Glomerular visceral epithelial cell (primary cell): ENCODE data around the gene GLB1L.
"Not testable (repeated sequence)": the region's sequence is repeated elsewhere in the genome, so short reads cannot be mapped to it uniquely, and the experiment has no call there.

Experiments
- DNase-seq: peaks from one replicate; pipeline ENCODE4 v3.0.0-alpha.2; 2016; ENCODE audit errors: extremely low spot score

Gene GLB1L

DNA sequence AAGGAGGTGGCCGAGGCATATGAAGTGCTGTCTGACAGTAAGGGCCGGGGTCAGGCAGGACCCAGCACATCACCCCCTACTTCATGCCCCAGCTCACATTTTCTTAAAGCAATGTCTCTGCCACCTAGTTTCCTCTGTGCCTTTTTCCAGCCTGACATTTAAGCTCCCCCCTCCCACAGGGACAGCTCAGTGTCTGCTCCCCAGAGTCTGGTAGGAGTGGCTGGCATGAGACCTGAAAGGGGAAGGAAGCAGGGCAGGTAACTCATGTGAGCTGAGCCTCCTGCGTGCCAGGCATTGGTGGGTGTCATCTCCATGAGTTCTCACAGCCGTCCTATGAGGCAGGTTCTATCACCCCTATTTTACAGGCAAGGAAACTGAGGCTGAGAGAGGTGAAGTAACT, 35.4 kb upstream of the GLB1L start:
- DNase-seq: no peak

DNA sequence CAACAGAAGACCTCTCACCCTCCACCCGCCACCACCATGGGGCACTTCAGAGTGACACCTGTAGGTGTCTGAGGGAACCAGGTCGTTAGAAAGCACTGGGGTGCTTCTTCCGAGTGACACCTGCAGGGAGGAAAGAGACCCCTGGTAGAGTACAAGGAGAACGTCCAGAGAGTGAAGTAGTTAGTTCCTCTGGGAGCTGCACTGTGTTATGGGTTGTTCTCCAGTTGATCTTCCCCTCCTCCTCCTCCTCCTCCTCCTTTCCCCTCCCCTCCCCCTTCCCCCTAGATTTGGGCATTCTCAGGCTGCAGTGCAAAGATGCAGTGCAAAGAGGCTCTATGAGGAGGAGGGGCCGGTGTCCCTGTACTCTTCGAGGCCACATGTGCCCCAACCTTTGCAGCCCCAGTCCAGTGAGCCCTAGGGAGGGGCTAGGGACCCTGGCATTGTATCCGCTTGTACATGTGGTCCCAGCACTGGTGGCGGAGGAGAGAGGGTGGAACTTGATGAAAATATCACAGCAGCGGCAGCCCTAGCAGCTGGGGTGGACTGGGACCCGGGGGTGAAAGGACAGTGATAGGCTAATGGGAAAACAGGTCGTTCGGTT, 34.8 kb upstream of the GLB1L start:
- no peak for DNase-seq

DNA sequence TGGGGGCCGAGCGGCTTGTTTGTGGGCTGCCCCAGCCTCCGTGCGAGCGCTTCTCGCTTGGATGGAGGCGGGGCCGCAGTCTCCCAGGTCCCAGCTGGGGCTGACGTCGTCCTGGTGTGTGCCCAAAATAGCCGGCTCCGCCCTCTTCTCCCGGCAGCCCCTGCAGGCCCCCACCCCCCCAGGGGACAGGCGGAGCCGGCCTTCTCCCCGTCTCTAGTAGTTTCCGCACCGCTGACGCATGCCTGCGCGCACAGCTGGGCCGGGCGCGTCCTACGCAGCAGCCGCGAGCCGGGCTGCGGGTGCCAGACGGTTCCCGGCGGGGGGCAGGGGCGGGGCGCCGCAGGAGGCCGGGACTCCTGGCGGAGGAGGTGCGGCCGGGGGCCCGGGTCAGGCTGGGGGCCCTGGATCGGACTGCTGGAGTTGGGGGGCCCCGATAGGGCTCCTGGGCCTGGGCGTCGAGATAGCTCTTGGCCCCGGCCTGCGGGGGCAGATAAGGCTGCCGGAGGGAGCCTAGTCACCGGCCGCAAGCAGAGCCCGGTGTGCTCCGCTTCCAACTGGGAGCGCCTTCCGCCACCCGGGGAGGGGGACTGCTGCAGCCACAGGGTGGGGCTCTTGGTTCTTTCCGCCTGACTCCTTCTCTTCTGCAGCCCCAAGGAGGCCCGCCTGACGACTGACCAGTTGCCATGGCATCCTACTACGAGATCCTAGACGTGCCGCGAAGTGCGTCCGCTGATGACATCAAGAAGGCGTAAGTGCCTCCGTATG, 34.1 kb upstream of the GLB1L start, which contains the start of gene DNAJB2:
TSS of gene DNAJB2 (plus strand) at position 216 of the 765 bp plus-strand sequence. CDS start at position 684, 468 bp downstream.
- peak; percentile 100 for DNase-seq

DNA sequence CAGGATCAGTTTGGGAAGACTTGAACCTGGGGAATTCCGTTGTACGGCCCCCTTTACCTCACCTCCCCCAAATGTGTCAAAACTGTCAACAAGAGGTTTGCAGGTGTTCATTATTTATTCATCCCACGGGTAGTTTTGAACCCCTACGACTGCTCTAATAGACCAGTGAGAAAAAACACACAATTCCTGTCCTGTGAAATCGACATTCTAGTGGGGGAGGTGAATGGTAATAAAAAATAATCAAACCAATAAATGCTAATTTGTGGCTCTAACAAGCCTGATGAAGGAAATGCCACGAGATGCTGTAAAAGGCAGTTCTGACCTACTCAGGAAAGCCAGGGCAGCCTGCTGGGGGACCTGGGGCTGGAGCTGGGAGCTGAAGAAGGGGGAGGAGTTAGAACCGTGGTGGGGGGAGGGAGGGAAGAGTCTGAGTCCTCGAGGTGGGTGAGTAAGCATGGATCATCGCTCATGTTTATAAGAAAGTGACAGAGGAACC, 33.5 kb upstream of the GLB1L start:
- no peak for DNase-seq

DNA sequence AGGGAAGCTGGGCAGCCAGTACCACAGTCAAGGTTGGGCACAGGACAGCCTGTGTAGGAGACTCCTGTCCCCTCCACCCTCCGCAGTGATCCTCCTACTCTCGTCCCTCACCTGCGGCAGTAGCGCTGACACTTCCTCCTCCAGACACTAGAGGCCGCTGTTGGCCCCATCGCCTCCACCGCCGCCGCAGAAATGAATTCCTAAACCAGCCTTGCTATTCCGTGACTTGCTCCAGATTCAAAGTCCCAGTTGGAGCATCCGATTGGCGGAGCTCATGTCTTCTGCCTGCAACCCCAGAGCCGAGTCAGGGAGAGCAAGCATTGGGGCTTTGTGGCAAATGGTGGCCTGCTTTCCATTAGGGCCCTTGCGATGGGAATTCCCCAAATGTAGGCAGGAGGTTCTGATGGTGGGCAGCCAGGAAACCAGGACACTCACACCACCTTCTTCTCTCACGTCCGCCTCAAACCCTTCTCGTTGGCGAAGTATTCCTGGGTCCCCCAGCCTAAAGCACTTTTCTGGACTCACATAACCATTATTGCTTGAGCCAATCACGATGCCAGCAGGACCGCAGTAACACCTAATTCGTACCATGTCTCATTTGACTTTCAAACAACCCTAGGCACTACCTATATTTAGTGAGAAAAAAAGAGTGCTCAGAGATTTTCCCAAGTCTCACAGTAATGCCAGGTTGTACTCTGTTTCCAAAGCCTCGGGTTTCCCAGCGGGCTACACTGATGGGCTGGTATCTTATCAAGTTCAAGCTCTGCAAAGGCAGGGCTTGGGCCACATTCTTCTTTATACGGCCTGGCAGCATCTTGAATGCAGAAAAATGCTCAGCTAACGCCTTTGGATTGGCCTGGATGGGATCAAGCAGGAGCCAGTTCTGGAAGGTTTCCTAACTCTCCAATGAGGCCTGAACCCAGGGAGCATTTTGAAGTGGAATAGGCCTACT, 32.7 kb upstream of the GLB1L start:
- DNase-seq: peak; percentile 84

DNA sequence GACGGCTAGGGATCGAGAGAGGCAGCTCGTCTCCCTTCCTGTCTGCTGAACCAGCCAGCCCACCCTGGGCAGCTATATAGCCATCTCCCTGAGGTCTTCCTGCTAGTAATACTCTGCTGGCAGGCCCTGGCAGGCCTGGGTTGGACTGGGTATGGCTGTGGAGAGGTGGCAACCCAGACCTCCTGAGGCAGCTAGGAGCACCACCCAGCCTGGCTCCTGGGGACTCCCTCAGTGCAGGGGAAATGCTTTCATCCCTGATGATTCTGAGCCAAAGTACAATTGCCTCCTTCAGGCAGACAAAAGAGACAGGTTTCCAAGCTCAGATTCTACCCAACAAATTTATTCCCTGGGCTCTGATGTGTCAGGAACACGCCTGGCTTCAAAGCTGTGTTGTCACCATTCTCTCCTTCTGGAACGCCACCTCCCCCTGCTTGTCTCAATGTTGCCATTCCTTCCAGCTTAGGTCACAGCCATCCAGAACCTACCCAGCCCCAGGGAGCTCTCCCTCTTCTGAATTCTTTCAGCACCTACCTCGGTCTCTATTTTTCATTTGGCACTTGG, 29.2 kb upstream of the GLB1L start:
- peak; percentile 91 for DNase-seq

DNA sequence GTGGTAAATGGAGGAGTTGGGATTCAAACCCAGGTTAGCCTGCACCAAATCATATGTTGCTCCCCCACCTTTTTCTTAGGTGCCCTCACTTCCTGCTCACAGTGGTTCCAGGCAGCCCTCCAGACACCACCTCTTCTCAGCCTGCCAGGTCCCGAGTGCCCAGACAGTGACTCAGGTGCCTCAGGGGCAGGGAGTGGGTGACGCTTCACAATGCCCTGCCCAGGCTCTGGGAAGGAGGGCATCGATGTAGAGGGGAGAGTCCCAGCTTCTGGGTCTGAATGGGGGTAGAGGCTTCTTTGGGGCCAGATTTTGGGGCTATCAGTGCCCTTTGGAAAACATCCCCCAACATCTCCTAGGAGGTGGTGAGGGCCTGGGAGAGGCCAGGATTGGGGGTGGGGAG, 28.7 kb upstream of the GLB1L start:
- DNase-seq: peak; percentile 91

DNA sequence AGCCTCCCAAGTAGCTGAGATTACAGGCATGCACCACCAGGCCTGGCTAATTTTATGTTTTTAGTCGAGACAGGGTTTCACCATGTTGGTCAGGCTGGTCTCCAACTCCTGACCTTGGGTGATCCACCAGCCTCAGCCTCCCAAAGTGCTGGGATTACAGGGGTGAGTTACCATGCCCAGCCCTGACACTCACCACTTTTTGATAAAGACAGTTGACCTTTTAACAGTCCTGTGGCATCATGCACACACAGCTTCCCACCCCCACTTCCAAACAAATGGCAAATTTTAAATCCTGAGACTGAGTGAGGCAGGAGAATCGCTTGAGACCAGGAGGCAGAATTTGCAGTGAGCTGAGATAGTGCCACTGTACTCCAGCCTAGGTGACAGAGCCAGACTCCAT, 27.8 kb upstream of the GLB1L start:
- DNase-seq: peak; percentile 54

DNA sequence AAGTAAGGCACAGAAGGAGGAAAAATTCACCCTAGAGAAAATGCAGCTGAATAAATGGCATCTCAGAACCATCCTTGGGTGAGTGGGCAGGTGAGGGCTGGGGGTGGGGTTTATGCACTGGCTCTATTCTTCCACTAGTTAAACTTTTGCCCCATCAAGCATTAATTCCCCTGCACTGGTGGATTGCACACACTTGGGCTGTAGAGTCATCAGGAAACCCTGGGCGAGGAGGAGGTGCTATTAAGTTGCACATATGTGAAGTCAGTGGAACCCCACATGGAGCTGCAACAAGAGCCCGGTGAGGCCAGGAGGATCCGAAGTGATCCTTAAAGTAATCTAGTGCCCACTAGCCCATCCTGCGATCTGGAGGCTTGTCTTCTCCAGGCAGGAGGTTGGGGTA, 27.1 kb upstream of the GLB1L start:
- DNase-seq: peak; percentile 30

DNA sequence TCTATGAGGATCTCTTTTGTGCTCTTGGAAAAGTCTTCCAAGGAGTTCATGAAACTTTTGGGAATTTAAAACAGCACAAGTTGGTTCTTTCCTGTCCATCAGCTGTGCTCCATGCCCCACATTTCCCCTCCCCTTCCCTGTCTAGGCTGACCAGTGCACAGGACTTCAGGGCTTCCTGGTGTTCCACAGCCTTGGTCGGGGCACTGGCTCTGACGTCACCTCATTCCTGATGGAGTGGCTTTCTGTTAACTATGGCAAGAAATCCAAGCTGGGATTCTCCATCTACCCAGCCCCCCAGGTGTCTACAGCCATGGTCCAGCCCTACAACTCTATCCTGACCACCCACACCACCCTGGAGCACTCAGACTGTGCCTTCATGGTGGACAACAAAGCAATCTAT, 25.8 kb upstream of the GLB1L start:
- DNase-seq: no peak

DNA sequence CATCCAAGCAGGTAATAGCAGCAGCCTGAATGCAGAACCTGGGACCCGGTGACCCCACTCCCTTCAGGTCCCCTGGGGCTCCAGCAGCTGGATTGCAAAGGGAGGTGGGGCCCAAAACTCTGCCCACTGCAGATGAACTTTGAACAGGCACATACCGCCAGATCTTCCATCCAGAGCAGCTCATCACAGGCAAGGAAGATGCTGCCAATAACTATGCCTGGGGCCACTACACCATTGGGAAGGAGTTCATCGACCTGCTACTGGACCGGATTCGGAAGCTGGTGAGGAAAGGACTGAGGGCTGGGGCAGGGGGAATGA, 24.8 kb upstream of the GLB1L start:
- DNase-seq: no peak

DNA sequence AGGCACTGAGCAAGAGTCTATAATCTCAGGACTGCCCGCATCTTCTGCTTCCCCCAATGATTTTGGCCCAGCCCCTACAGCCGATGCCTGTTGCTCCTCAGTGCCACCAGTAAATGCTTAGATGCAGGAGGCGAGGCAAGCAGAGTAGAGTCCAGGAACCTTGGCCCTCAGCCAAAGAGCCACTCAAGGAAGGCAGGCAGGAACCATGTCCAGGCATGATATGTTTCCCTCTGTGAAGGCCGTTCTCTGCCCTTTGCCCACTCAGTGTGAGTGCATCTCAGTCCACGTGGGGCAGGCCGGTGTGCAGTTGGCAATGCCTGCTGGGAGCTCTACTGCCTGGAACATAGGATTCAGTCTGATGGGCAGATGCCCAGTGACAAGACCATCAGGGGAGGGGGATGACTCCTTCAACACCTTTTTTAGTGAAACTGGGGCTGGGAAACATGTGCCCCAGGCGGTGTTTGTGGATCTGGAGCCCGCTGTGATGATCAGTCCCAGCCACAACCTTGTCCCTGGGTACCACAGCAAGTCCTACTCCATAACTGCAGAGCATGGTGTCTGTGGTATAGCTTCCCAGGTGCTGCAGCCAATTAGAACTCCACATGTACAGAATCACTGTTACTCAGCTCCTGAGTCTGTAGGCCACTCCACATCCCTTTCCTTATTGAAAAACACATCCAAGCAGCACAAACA, 24.3 kb upstream of the GLB1L start:
- DNase-seq: peak; percentile 60

DNA sequence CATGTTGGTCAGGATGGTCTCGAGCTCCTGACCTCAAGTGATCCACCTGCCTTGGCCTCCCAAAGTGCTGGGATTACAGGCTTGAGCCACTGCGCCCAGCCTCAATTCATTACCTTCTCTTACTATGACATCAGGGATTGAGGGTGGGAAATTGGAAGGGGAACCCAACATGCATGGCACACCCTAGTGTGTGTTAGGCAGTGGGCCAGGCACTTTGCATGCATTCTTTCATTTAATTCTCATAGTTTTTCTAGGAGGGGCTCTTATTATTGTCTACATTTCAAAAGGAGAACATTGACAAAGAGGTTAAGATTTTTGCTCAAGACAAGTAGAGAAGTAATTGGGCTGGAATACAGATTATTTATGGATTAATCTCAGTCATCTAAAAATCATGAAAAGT, 23.1 kb upstream of the GLB1L start:
- DNase-seq: no peak

DNA sequence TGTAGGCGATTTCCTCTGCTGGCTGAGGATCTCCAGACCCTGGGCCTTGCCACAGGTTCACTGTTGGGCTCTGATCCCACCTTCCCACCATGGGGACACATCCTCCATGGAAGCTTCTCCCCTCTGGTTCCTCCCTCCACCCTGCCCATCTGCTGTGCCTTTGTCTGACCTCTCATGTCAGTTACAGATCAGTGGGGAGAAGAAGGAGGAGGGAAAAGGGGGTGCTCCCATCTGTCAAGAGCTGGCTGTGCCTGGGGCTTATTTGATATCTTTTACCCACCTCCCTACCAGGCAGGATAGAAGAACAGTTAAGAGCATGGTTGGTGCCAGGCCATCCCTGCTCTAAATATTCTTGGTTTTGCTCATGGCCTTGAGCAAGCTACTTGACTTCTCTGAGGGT, 21.6 kb upstream of the GLB1L start:
- DNase-seq: no peak

DNA sequence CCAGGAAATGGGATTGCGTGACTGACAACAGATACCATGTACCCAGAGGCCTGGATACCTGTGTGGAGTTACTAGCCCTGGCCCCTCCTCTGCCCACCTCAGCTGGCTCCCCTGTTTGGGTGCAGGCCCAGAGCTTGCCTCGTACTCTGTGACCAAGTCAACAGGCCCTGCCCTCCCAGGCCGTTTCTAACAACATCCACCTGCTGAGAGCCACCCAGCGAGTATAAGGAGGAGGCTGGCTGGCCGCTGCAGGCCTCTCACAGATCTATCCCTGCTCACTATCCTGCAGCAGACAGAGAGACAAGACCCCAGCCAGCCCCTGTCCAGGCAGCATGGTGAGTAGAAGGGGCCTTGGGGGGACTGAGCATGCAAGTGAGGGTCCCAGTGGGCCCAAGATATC, 21.0 kb upstream of the GLB1L start:
- no peak for DNase-seq

DNA sequence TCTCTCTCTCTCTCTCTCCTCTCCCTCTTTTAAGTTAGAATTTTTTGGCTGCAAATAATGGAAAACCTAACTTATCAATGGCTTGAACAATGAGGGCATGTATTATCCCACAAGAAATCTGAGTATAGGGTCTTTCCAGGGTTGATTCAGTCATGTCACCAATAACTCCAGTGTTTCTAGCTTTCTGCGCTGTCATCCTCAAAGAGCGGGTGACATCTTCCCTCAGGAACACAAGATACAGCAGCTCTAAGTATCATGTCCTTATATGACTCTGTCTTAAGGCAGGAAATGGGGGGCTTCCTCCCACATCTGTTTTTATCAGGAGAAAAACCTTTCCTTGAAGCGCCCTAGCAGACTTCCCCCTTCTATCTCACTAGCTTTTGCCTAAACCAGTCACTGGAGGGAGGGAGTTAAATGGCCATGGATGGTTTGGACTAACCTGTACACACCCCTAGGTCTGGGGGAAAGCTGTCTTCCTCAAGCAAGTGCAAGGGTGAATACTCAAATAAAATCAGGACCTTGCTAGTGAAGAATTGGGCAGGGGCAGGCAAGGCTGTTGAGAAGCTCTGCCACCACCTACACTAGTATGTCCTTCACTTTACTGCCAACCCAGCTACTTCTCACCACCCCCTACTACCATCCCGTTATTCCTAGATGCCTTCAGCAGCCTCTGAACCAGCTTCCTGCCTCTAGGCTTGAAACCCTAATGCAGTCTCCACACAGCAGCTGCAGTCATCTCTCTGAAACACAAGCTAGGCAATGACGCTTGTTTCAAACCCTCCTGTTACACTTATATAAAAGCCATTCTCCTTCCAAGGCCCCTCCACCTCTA, 16.0 kb upstream of the GLB1L start:
- no peak for DNase-seq

DNA sequence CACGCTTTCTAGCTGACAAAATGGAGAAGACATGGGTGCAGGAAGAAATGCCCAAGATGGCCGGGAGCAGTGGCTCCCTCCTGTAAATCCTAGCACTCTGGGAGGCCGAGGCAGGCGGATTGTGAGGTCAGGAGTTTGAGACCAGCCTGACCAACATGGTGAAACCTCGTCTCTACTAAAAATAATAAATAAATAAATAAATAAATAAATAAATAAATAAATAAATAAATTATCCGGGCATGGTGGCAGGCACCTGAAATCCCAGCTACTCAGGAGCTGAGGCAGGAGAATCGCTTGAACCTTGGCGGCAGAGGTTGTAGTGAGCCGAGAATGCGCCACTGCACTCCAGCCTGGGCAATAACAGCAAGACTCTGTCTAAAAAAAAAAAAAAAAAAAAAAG, 13.7 kb upstream of the GLB1L start:
- not testable (repeated sequence) for DNase-seq

DNA sequence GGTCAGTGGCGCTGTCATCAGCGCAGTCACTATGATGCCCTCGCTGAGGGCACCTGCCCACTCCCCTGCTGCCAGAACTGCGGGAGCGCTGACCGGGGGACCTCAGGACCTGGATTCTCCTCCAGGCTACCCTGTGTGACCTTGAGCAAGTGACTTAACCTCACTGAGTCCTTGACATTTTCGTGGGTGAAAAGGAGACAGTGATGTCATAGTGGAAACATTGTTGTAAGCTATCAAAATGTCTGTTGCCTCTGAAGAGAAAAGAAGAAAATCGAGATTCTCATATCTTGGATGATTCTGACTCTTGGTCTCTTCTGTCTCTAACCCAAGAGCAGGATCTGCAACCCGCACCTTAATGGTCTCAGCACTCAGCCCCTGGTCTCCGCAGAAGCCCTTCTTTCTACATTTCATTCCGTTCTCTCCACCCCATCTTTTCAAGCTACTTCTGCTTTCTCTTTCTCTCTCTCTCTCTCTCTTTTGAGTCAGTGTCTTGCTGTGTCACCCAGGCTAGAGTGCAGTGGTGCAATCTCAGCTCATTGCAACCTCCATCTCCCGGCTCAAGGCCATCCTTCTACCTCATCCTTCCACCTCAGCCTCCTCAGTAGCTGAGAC, 9.5 kb upstream of the GLB1L start:
- no peak for DNase-seq

DNA sequence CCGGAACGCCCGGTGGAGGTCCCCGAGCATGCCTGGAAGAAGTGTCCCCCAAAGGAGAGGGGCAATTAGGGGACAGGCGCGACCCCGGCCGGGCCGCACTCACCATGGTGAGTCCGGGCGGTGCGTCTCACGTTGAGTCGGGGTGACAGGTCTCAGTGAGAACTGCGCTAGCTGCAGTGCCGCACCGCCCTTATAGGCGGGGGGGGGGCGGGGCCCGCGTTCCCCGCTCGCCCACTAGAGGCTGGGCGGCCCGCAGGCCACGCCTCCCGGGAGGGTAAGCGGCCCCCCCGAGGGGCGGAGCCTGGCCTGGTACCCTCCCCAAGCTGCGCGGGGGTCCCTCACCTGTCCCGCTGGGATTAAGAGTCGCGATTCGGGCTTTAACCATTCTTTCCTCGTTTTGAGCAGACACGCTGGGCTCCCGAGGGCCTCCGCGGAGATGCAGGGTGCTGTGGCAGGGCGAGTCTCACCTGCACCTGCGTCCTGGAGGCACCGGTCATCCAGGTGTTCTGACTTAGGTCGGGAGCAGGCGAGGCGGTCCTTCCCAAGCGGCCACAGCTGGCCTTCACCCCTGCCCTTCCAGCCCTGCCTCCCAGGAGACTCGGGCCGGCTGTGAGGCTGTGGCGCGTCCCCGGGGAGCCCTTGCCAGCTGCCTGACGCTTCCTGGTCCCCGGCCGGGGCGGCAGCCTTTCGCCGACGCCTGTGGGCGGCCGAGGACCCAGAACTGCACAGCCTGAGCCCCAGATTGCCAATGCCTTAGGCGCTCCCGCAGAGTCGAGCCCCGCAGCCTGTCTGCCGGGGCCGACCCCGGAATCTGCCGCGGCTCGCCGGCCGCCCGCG, 8.7 kb upstream of the GLB1L start, which contains the start of gene TUBA4A:
TSS of gene TUBA4A (minus strand) at position 166 of the 837 bp plus-strand sequence. CDS start at position 106, 60 bp downstream.
- DNase-seq: peak; percentile 85
